H1 (cell line): Measurements from ENCODE around the gene LRRC28. TPM values are rescaled to one million over a fixed set of nuclear protein-coding genes. Genes with fewer than 3 reads are reported as not detected.

Experiments
- GTF2F1 ChIP-seq: IDR thresholded peaks from 2 replicates; pipeline ENCODE4 v1.6.1; 2012; ENCODE audit warnings: low read depth, low read length, improper control_type of control experiment, borderline replicate concordance
- JUND ChIP-seq: IDR thresholded peaks from 2 replicates; pipeline ENCODE4 v1.6.1; 2011; ENCODE audit warnings: mild to moderate bottlenecking, improper control_type of control experiment, low read length
- KDM4A ChIP-seq: IDR thresholded peaks from one replicate; pipeline ENCODE4 v1.7.1; 2012; ENCODE audit warnings: low read depth, mild to moderate bottlenecking, moderate library complexity, low read length, inconsistent platforms; ENCODE audit not compliant: severe bottlenecking
- RAD21 ChIP-seq, 2 experiments: IDR thresholded peaks in 1 of 2; conservative IDR thresholded peaks in 1 of 2; 2 replicates each; pipeline ENCODE4 v1.6.1; 2011; ENCODE audit warnings: low read depth in 2 of 2, low read length in 2 of 2, improper control_type of control experiment in 1 of 2, inconsistent platforms in 1 of 2, mild to moderate bottlenecking in 1 of 2, moderate library complexity in 1 of 2
- SUZ12 ChIP-seq: fragments of 200-600 bp; sonication (generic); IDR thresholded peaks from 2 replicates; pipeline ENCODE4 v1.6.1; 2012; ENCODE audit warnings: mild to moderate bottlenecking, inconsistent platforms, low read length, moderate library complexity, mixed read lengths
- TCF12 ChIP-seq: IDR thresholded peaks from 2 replicates; pipeline ENCODE4 v1.6.1; 2011; ENCODE audit warnings: low read depth, mild to moderate bottlenecking, low read length
- YY1 ChIP-seq: IDR thresholded peaks from 2 replicates; pipeline ENCODE4 v1.6.1; 2011; ENCODE audit warnings: low read depth, mild to moderate bottlenecking, low read length
- polyA plus RNA-seq, 7 experiments: library from polyadenylated mRNA; depleted of rRNA in 3 of 7; stranded (reverse) in 5 of 7; unstranded in 2 of 7; fragments of >200 nt in 5 of 7; fragments of 200-250 nt in 2 of 7; gene quantifications; 1 replicate in 5 of 7; 2 replicates in 1 of 7; 4 replicates in 1 of 7; pipeline versions ENCODE4 v1.2.1 to v1.2.3, GENCODE V29; 2011 to 2013; ENCODE audit warnings: missing spikeins in 2 of 7, mixed read lengths in 2 of 7
- total RNA-seq: library from RNA; stranded (reverse); fragmentation: NEBNext Ultra II Directional; extraction: Animal tissue kit (Norgen Biotek cat#: 25700); gene quantifications from 2 replicates; pipeline ENCODE4 v1.2.1, GENCODE V29; 2021
- TF ChIP-seq, protein P1 (sequence below): fragments of 300-600 bp; sonication (generic); IDR thresholded peaks from 2 replicates; pipeline ENCODE4 v1.7.1; 2012; ENCODE audit warnings: low read length, moderate library complexity, mild to moderate bottlenecking, inconsistent platforms; ENCODE audit not compliant: insufficient replicate concordance

The LRRC28 gene
- total and polyA plus RNA-seq, 2 of the 8 experiments (the other 6 are each of a cell fraction or from before 2014, with no cell fraction given): 20.2 to 23.3 TPM

DNA sequence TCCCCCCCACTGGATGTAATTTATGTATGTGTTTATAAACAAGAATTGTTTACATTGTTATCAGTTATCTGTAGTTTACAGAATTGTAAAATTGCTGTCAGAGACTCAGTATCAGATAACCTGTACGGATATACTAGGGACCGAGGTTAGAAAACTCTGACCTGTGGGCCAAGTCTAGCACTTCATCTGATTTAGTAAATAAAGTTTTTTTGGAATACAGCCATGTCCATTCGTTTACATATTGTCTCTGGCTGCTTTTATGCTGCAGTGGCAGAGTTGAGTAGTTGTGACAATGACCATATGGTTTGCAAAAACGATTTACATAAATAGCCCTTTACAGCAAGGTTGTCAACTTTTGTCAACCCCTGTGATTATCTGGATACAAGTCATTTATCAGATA lies 52.6 kb downstream of the LRRC28 start (continued):
- TF ChIP-seq, protein P1, sequence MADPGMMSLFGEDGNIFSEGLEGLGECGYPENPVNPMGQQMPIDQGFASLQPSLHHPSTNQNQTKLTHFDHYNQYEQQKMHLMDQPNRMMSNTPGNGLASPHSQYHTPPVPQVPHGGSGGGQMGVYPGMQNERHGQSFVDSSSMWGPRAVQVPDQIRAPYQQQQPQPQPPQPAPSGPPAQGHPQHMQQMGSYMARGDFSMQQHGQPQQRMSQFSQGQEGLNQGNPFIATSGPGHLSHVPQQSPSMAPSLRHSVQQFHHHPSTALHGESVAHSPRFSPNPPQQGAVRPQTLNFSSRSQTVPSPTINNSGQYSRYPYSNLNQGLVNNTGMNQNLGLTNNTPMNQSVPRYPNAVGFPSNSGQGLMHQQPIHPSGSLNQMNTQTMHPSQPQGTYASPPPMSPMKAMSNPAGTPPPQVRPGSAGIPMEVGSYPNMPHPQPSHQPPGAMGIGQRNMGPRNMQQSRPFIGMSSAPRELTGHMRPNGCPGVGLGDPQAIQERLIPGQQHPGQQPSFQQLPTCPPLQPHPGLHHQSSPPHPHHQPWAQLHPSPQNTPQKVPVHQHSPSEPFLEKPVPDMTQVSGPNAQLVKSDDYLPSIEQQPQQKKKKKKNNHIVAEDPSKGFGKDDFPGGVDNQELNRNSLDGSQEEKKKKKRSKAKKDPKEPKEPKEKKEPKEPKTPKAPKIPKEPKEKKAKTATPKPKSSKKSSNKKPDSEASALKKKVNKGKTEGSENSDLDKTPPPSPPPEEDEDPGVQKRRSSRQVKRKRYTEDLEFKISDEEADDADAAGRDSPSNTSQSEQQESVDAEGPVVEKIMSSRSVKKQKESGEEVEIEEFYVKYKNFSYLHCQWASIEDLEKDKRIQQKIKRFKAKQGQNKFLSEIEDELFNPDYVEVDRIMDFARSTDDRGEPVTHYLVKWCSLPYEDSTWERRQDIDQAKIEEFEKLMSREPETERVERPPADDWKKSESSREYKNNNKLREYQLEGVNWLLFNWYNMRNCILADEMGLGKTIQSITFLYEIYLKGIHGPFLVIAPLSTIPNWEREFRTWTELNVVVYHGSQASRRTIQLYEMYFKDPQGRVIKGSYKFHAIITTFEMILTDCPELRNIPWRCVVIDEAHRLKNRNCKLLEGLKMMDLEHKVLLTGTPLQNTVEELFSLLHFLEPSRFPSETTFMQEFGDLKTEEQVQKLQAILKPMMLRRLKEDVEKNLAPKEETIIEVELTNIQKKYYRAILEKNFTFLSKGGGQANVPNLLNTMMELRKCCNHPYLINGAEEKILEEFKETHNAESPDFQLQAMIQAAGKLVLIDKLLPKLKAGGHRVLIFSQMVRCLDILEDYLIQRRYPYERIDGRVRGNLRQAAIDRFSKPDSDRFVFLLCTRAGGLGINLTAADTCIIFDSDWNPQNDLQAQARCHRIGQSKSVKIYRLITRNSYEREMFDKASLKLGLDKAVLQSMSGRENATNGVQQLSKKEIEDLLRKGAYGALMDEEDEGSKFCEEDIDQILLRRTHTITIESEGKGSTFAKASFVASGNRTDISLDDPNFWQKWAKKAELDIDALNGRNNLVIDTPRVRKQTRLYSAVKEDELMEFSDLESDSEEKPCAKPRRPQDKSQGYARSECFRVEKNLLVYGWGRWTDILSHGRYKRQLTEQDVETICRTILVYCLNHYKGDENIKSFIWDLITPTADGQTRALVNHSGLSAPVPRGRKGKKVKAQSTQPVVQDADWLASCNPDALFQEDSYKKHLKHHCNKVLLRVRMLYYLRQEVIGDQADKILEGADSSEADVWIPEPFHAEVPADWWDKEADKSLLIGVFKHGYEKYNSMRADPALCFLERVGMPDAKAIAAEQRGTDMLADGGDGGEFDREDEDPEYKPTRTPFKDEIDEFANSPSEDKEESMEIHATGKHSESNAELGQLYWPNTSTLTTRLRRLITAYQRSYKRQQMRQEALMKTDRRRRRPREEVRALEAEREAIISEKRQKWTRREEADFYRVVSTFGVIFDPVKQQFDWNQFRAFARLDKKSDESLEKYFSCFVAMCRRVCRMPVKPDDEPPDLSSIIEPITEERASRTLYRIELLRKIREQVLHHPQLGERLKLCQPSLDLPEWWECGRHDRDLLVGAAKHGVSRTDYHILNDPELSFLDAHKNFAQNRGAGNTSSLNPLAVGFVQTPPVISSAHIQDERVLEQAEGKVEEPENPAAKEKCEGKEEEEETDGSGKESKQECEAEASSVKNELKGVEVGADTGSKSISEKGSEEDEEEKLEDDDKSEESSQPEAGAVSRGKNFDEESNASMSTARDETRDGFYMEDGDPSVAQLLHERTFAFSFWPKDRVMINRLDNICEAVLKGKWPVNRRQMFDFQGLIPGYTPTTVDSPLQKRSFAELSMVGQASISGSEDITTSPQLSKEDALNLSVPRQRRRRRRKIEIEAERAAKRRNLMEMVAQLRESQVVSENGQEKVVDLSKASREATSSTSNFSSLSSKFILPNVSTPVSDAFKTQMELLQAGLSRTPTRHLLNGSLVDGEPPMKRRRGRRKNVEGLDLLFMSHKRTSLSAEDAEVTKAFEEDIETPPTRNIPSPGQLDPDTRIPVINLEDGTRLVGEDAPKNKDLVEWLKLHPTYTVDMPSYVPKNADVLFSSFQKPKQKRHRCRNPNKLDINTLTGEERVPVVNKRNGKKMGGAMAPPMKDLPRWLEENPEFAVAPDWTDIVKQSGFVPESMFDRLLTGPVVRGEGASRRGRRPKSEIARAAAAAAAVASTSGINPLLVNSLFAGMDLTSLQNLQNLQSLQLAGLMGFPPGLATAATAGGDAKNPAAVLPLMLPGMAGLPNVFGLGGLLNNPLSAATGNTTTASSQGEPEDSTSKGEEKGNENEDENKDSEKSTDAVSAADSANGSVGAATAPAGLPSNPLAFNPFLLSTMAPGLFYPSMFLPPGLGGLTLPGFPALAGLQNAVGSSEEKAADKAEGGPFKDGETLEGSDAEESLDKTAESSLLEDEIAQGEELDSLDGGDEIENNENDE: no peak
- TF ChIP-seq YY1: no peak
- no peak for TF ChIP-seq KDM4A
- TF ChIP-seq RAD21 (IDR thresholded peaks at IDR 0.05 in 1 of 2, conservative IDR thresholded peaks at IDR 0.05 in 1 of 2; ENCODE audit: low read depth in 2 of 2, low read length in 2 of 2): no peak
- TF ChIP-seq SUZ12: no peak
- no peak for TF ChIP-seq JUND
- TF ChIP-seq TCF12: no peak
- no peak for TF ChIP-seq GTF2F1
